NCI-H345 treated with DMSO at 0.1 percent for 48 hours (cell line): ENCODE results near the gene PKNOX2.
"Not testable (repeated sequence)": the region's sequence is repeated elsewhere in the genome, so short reads cannot be mapped to it uniquely, and the experiment has no call there.

Experiments used
- DNase-seq: peaks from one replicate; lab custom pipeline; 2025; ENCODE audit not compliant: unreplicated experiment; lab: John Stamatoyannopoulos, UW

Gene PKNOX2

GRCh38 chr11:125201525-125202141, 37.1 kb downstream of the PKNOX2 start:
- DNase-seq = no peak

- DNase-seq = no peak
Observed at GRCh38 chr11:125202362-125202880, 37.9 kb downstream of the PKNOX2 start.

- no peak for DNase-seq
Observed at GRCh38 chr11:125202977-125203376, 38.4 kb downstream of the PKNOX2 start.

GRCh38 chr11:125207866-125208425, 43.4 kb downstream of the PKNOX2 start:
- no peak for DNase-seq

GRCh38 chr11:125210066-125210465, 45.5 kb downstream of the PKNOX2 start:
- DNase-seq = no peak

- no peak for DNase-seq
Observed at GRCh38 chr11:125211191-125211947, 46.8 kb downstream of the PKNOX2 start.

GRCh38 chr11:125211948-125212340, 47.4 kb downstream of the PKNOX2 start:
- no peak for DNase-seq

- DNase-seq = no peak
Observed at GRCh38 chr11:125214601-125215565, 50.3 kb downstream of the PKNOX2 start.

GRCh38 chr11:125215976-125216375, 51.4 kb downstream of the PKNOX2 start:
- DNase-seq = no peak

- DNase-seq = no peak
Observed at GRCh38 chr11:125218336-125218735, 53.8 kb downstream of the PKNOX2 start.

- DNase-seq = no peak
Observed at GRCh38 chr11:125221461-125221860, 56.9 kb downstream of the PKNOX2 start.

GRCh38 chr11:125222494-125222893, 57.9 kb downstream of the PKNOX2 start:
- no peak for DNase-seq

- not testable (repeated sequence) for DNase-seq
Observed at GRCh38 chr11:125223161-125223560, 58.6 kb downstream of the PKNOX2 start.

GRCh38 chr11:125223901-125224361, 59.4 kb downstream of the PKNOX2 start:
- no peak for DNase-seq

- DNase-seq = no peak
Observed at GRCh38 chr11:125224391-125225021, 60.0 kb downstream of the PKNOX2 start.

GRCh38 chr11:125225401-125225800, 60.9 kb downstream of the PKNOX2 start:
- no peak for DNase-seq

- no peak for DNase-seq
Observed at GRCh38 chr11:125226031-125226430, 61.5 kb downstream of the PKNOX2 start.

- no peak for DNase-seq
Observed at GRCh38 chr11:125226706-125227105, 62.2 kb downstream of the PKNOX2 start.

- DNase-seq = no peak
Observed at GRCh38 chr11:125227151-125227550, 62.6 kb downstream of the PKNOX2 start.

GRCh38 chr11:125228445-125228844, 63.9 kb downstream of the PKNOX2 start:
- DNase-seq = no peak
